H1 (cell line): ENCODE results near the gene ZNF407. TPM values are rescaled to one million over a fixed set of nuclear protein-coding genes. Genes with fewer than 3 reads are reported as not detected.

Experiments used
- CTCF ChIA-PET: fragments of 300-600 bp; sonication (Branson Sonifier 250); formaldehyde crosslinking; loops from one replicate; lab custom pipeline; 2021; ENCODE audit not compliant: partially characterized antibody; lab: Charles Lee
- POLR2A ChIA-PET: fragments of 300-600 bp; sonication (Branson Sonifier 250); formaldehyde crosslinking; loops from one replicate; lab custom pipeline; 2021; ENCODE audit warnings: inconsistent platforms; ENCODE audit not compliant: partially characterized antibody; lab: Charles Lee
- DNase-seq, 2 experiments: peaks; one replicate each; pipeline versions ENCODE4 v3.0.0 to v3.0.0-alpha.2; 2010 to 2022; ENCODE audit warnings: low spot score in 2 of 2, low read depth in 1 of 2, mixed read lengths in 1 of 2
- FAIRE-seq: peaks from 2 replicates; lab custom pipeline; 2011; peaks lifted over from hg19 to GRCh38; lab: Jason Lieb, UNC
- H2AFZ ChIP-seq: 2 replicates; pipeline ENCODE4 v1.8.1; 2012; ENCODE audit warnings: low read length, inconsistent platforms
- H2AK5ac ChIP-seq: 2 replicates; pipeline ENCODE4 v1.6.1; 2013; ENCODE audit warnings: low read depth, low read length
- H2BK120ac ChIP-seq: replicated peaks from 2 replicates; pipeline ENCODE3; 2013; ENCODE audit warnings: low read depth, low read length, inconsistent platforms
- H2BK12ac ChIP-seq: 2 replicates; pipeline ENCODE4 v1.6.1; 2013; ENCODE audit warnings: low read depth, low read length
- H2BK15ac ChIP-seq: 2 replicates; pipeline ENCODE4 v1.6.1; 2013; ENCODE audit warnings: low read length
- H2BK20ac ChIP-seq: 2 replicates; pipeline ENCODE4 v1.6.1; 2013; ENCODE audit warnings: low read length
- H2BK5ac ChIP-seq: 2 replicates; pipeline ENCODE4 v1.6.1; 2013; ENCODE audit warnings: low read depth, low read length
- H3K14ac ChIP-seq: 2 replicates; pipeline ENCODE4 v1.6.1; 2013; ENCODE audit warnings: inconsistent platforms; ENCODE audit not compliant: insufficient read length
- H3K18ac ChIP-seq: 2 replicates; pipeline ENCODE4 v1.6.1; 2013; ENCODE audit warnings: low read length; ENCODE audit errors: extremely low read depth
- H3K23ac ChIP-seq: 2 replicates; pipeline ENCODE4 v1.6.1; 2013; ENCODE audit warnings: inconsistent platforms; ENCODE audit not compliant: insufficient read length
- H3K23me2 ChIP-seq: 2 replicates; pipeline ENCODE4 v1.6.1; 2013; ENCODE audit warnings: low read depth, low read length
- H3K27ac ChIP-seq: 2 replicates; pipeline ENCODE4 v1.6.1; 2011; ENCODE audit warnings: low read depth, low read length, inconsistent platforms
- H3K27me3 ChIP-seq, 4 experiments: replicated peaks in 1 of 4; 1 replicate in 1 of 4; 2 replicates in 3 of 4; pipeline versions ENCODE4 v1.6.1 to v1.8.1; 2011 to 2013; ENCODE audit warnings: low read length in 3 of 4, mild to moderate bottlenecking in 3 of 4, inconsistent platforms in 2 of 4, mixed read lengths in 2 of 4, moderate library complexity in 1 of 4; ENCODE audit not compliant: control insufficient read depth in 3 of 4, insufficient read depth in 3 of 4; ENCODE audit errors: extremely low read depth in 1 of 4
- H3K36me3 ChIP-seq, 4 experiments: 2 replicates each; pipeline versions ENCODE4 v1.6.1 to v1.8.1; 2011 to 2013; ENCODE audit warnings: mild to moderate bottlenecking in 4 of 4, low read length in 3 of 4, moderate library complexity in 2 of 4, control low read depth in 1 of 4, inconsistent platforms in 1 of 4; ENCODE audit not compliant: insufficient read depth in 4 of 4, control insufficient read depth in 2 of 4
- H3K4ac ChIP-seq: replicated peaks from 2 replicates; pipeline ENCODE3; 2013; ENCODE audit warnings: low read length, low read depth, mixed read lengths, inconsistent platforms; ENCODE audit not compliant: insufficient read length
- H3K4me1 ChIP-seq, 4 experiments: replicated peaks in 1 of 4; 1 replicate in 1 of 4; 2 replicates in 3 of 4; pipeline versions ENCODE4 v1.6.1 to v1.8.1; 2011 to 2013; ENCODE audit warnings: low read length in 3 of 4, inconsistent platforms in 2 of 4, mixed read lengths in 1 of 4; ENCODE audit not compliant: insufficient read depth in 4 of 4, control insufficient read depth in 3 of 4
- H3K4me2 ChIP-seq, 2 experiments: 2 replicates each; pipeline versions ENCODE4 v1.6.1 to v1.8.1; 2011 to 2013; ENCODE audit warnings: low read depth in 2 of 2, low read length in 2 of 2, control low read depth in 1 of 2, inconsistent platforms in 1 of 2, mild to moderate bottlenecking in 1 of 2; ENCODE audit not compliant: insufficient read depth in 1 of 2
- H3K4me3 ChIP-seq, 4 experiments: fragments of 200-600, 300-600 bp in 1 of 4; sonication (generic), shearing (Covaris generic), sonication (Bioruptor Twin) in 1 of 4; 2 replicates each; pipeline versions ENCODE4 v1.5.1 to v1.8.1; 2011 to 2016; ENCODE audit warnings: low read length in 4 of 4, low read depth in 3 of 4, control low read depth in 2 of 4, inconsistent platforms in 2 of 4, mild to moderate bottlenecking in 2 of 4, mixed read lengths in 1 of 4, moderate library complexity in 1 of 4; ENCODE audit not compliant: insufficient read depth in 2 of 4; ENCODE audit errors: extremely low read depth in 1 of 4
- H3K56ac ChIP-seq: replicated peaks from 2 replicates; pipeline ENCODE3; 2013; ENCODE audit warnings: low read depth, mild to moderate bottlenecking, mixed read lengths, low read length, inconsistent platforms; ENCODE audit not compliant: insufficient read length
- H3K79me1 ChIP-seq: 2 replicates; pipeline ENCODE4 v1.6.1; 2013; ENCODE audit warnings: low read depth, low read length, control low read depth
- H3K79me2 ChIP-seq, 2 experiments: 2 replicates each; pipeline versions ENCODE4 v1.6.1 to v1.8.1; 2012 to 2013; ENCODE audit warnings: low read length in 2 of 2, mild to moderate bottlenecking in 2 of 2, inconsistent platforms in 1 of 2; ENCODE audit not compliant: insufficient read depth in 2 of 2, control insufficient read depth in 1 of 2
- H3K9ac ChIP-seq, 4 experiments: replicated peaks in 1 of 4; 1 replicate in 1 of 4; 2 replicates in 3 of 4; pipeline versions ENCODE4 v1.6.1 to v1.8.1; 2011 to 2013; ENCODE audit warnings: low read depth in 3 of 4, low read length in 3 of 4, control low read depth in 2 of 4, mild to moderate bottlenecking in 2 of 4, moderate library complexity in 2 of 4, inconsistent platforms in 1 of 4; ENCODE audit errors: extremely low read depth in 1 of 4
- H3K9me3 ChIP-seq, 2 experiments: 2 replicates each; pipeline versions ENCODE4 v1.6.1 to v1.8.1; 2012 to 2013; ENCODE audit warnings: mild to moderate bottlenecking in 2 of 2, moderate library complexity in 2 of 2, control low read depth in 1 of 2, inconsistent platforms in 1 of 2, low read depth in 1 of 2, low read length in 1 of 2, mixed read lengths in 1 of 2; ENCODE audit not compliant: insufficient read depth in 2 of 2
- H4K20me1 ChIP-seq, 2 experiments: replicated peaks in 1 of 2; 2 replicates each; pipeline versions ENCODE3 to v1.8.1; 2011 to 2013; ENCODE audit warnings: inconsistent platforms in 2 of 2, low read length in 2 of 2, mild to moderate bottlenecking in 1 of 2; ENCODE audit not compliant: insufficient read depth in 2 of 2, control insufficient read depth in 1 of 2
- H4K5ac ChIP-seq: 2 replicates; pipeline ENCODE4 v1.6.1; 2013; ENCODE audit warnings: low read length, low read depth, mixed read lengths, inconsistent platforms; ENCODE audit not compliant: insufficient read length
- H4K8ac ChIP-seq: 2 replicates; pipeline ENCODE4 v1.8.0; 2013; ENCODE audit warnings: mild to moderate bottlenecking, moderate library complexity, low read length, inconsistent platforms; ENCODE audit not compliant: insufficient read depth; ENCODE audit errors: extremely low read depth
- H4K91ac ChIP-seq: replicated peaks from 2 replicates; pipeline ENCODE3; 2013; ENCODE audit warnings: low read length, mixed read lengths, inconsistent platforms; ENCODE audit not compliant: insufficient read length
- FOSL1 ChIP-seq: IDR thresholded peaks from 2 replicates; pipeline ENCODE4 v1.6.1; 2011; ENCODE audit warnings: mild to moderate bottlenecking, low read depth, low read length, moderate library complexity; ENCODE audit not compliant: insufficient read depth
- JUND ChIP-seq: IDR thresholded peaks from 2 replicates; pipeline ENCODE4 v1.6.1; 2011; ENCODE audit warnings: mild to moderate bottlenecking, improper control_type of control experiment, low read length
- WGBS, 2 experiments: shearing (Covaris generic) in 1 of 2; methylation state at CpG; one replicate each; pipeline versions ENCODE4 v1.1.6 to v1.1.7; 2013 to 2015; ENCODE audit warnings: low lambda C conversion rate in 2 of 2, mixed read lengths in 2 of 2, inconsistent platforms in 1 of 2, low coverage in 1 of 2, missing lambda C conversion rate in 1 of 2; ENCODE audit not compliant: insufficient replicate concordance in 2 of 2, insufficient coverage in 1 of 2, insufficient read length in 1 of 2; ENCODE audit errors: extremely low coverage in 1 of 2, missing lambda C conversion rate in 1 of 2; 5-methylcytosine and 5-hydroxymethylcytosine counted together
- long read RNA-seq, 2 experiments: library from RNA in 1 of 2; library from capped mRNA in 1 of 2; stranded (forward); transcript quantifications; one replicate each; pipeline ENCODE4 v2.0.0, GENCODE V29; 2021; ENCODE audit warnings: inconsistent platforms in 1 of 2
- polyA minus RNA-seq, 3 experiments: library from RNA; depleted of rRNA, polyadenylated mRNA; stranded (reverse); fragments of >200 nt; gene quantifications; 1 replicate in 2 of 3; 2 replicates in 1 of 3; pipeline ENCODE4 v1.2.3, GENCODE V29; 2011
- polyA plus RNA-seq, 7 experiments: library from polyadenylated mRNA; depleted of rRNA in 3 of 7; stranded (reverse) in 5 of 7; unstranded in 2 of 7; fragments of >200 nt in 5 of 7; fragments of 200-250 nt in 2 of 7; gene quantifications; 1 replicate in 5 of 7; 2 replicates in 1 of 7; 4 replicates in 1 of 7; pipeline versions ENCODE4 v1.2.1 to v1.2.3, GENCODE V29; 2011 to 2013; ENCODE audit warnings: missing spikeins in 2 of 7, mixed read lengths in 2 of 7
- total RNA-seq: library from RNA; stranded (reverse); fragmentation: NEBNext Ultra II Directional; extraction: Animal tissue kit (Norgen Biotek cat#: 25700); gene quantifications from 2 replicates; pipeline ENCODE4 v1.2.1, GENCODE V29; 2021

Gene ZNF407, protein sequence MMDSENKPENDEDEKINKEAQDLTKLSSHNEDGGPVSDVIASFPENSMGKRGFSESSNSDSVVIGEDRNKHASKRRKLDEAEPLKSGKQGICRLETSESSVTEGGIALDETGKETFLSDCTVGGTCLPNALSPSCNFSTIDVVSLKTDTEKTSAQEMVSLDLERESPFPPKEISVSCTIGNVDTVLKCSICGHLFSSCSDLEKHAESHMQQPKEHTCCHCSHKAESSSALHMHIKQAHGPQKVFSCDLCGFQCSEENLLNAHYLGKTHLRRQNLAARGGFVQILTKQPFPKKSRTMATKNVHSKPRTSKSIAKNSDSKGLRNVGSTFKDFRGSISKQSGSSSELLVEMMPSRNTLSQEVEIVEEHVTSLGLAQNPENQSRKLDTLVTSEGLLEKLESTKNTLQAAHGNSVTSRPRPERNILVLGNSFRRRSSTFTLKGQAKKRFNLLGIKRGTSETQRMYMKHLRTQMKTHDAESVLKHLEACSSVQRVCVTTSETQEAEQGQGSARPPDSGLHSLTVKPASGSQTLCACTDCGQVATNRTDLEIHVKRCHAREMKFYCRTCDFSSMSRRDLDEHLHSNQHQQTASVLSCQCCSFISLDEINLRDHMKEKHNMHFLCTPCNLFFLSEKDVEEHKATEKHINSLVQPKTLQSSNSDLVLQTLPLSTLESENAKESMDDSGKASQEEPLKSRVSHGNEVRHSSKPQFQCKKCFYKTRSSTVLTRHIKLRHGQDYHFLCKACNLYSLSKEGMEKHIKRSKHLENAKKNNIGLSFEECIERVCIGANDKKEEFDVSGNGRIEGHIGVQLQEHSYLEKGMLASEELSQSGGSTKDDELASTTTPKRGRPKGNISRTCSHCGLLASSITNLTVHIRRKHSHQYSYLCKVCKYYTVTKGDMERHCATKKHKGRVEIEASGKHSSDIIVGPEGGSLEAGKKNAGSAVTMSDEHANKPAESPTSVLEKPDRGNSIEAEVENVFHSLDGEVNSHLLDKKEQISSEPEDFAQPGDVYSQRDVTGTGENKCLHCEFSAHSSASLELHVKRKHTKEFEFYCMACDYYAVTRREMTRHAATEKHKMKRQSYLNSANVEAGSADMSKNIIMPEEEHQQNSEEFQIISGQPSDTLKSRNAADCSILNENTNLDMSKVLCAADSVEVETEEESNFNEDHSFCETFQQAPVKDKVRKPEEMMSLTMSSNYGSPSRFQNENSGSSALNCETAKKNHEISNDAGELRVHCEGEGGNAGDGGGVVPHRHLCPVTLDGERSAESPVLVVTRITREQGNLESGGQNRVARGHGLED (N-terminal part only)
- total RNA-seq (6.2 and 6.8 TPM in 2 replicates), polyA plus RNA-seq (2011; rRNA removed) (1.5 TPM in 2 replicates), polyA minus RNA-seq (2011; rRNA and poly(A)+ RNA removed) (10.8 and 16.1 TPM in 2 replicates)
- 1.9 TPM for polyA plus RNA-seq (2011; cell fraction: cytosol; rRNA removed)
- 3.7 TPM for polyA plus RNA-seq (2011; cell fraction: nucleus; rRNA removed)
- 2.1 to 3.5 TPM (median 2.8 TPM) in 4 replicates for polyA plus RNA-seq (2012, experiment 1 of 2)
- polyA plus RNA-seq (2012, experiment 2 of 2), result 0.20 TPM
- 1.6 TPM for polyA plus RNA-seq (2013, experiment 1 of 2)
- 1.7 TPM for polyA plus RNA-seq (2013, experiment 2 of 2)
- 6.7 TPM for polyA minus RNA-seq (2011; cell fraction: cytosol; rRNA and poly(A)+ RNA removed)
- polyA minus RNA-seq (2011; cell fraction: nucleus; rRNA and poly(A)+ RNA removed), result 41.3 TPM
- long read RNA-seq, experiment 1, result 0 reads
- long read RNA-seq, experiment 2, partial matches to known transcripts, result 2 of 2 reads
- long read RNA-seq, experiment 2, other reads (novel, unspliced or antisense), result 0 of 2 reads

- Histone ChIP-seq H3K27me3 (no peaks in the 10 kb centered on the region), H3K23ac (no peak within 1 kb of the TSS), H3K4me3 (peak within 1 kb of the TSS; percentile 94 to 97 (median 96)), H3K9ac (peak within 1 kb of the TSS; percentile 79 to 95 (median 86)), H2BK20ac (no peak within 1 kb of the TSS), H2BK120ac (peak within 1 kb of the TSS; percentile 97), H3K4ac (no peak within 1 kb of the TSS), H4K5ac (peak within 1 kb of the TSS; percentile 94), H2BK15ac (no peak within 1 kb of the TSS), H3K14ac (no peak within 1 kb of the TSS), H3K79me1 (peaks cover 6% of the 10 kb centered on the region), H2AFZ (peak within 1 kb of the TSS; percentile 73; the same call in 1 of the 2 replicates), H3K4me2 (peak within 1 kb of the TSS; percentile 87 to 98), H4K8ac (peak within 1 kb of the TSS; percentile 72), H3K36me3 (peaks cover 0 to 5% (median 1%) of the 10 kb centered on the region in 4 experiments; a peak in 3 of 8 replicates), H3K79me2 (peaks cover 8 to 43% of the 10 kb centered on the region in 2 experiments; a peak in 3 of 4 replicates), H2AK5ac (no peak within 1 kb of the TSS), H3K4me1 (peaks cover 0 to 4% (median 2%) of the 10 kb centered on the region in 4 experiments; a peak in 4 of 7 replicates), H3K23me2 (peaks cover 12% of the 10 kb centered on the region), H3K18ac (peak within 1 kb of the TSS; percentile 93), H2BK5ac (peak within 1 kb of the TSS; percentile 82; the same call in 1 of the 2 replicates), H3K56ac (peak within 1 kb of the TSS; percentile 70), H3K9me3 (no peaks in the 10 kb centered on the region), H2BK12ac (no peak within 1 kb of the TSS), H3K27ac (peak within 1 kb of the TSS; percentile 79), H4K20me1 (peaks cover 0 to 4% of the 10 kb centered on the region in 2 experiments), H4K91ac (no peak within 1 kb of the TSS)
- CTCF ChIA-PET, result interaction anchor here (1.4 kb wide), 1 partner anchor 18 kb away, joined by 4 read pairs; no protein-coding TSS in a partner anchor
- WGBS, 2 experiments, result 2% methylated on average over 17 of the region's 64 CpGs; no CpG with 5 or more reads in 1 of the 2 experiments
- POLR2A ChIA-PET, result interaction anchor here (0.5 kb wide), 1 partner anchor 60 kb away, joined by 3 read pairs; no protein-coding TSS in a partner anchor
- peak; percentile 87 to 89 for DNase-seq
- peak; percentile 13 for FAIRE-seq
- TF ChIP-seq JUND (no peak), FOSL1 (no peak)
Measured at GRCh38 chr18:74597662-74598349, at the start of gene ZNF407. Gene ZNF407, plus strand, starts transcription at chr18:74597870. Its CDS starts 33,150 bp downstream, at chr18:74631020.
